Esophagus (tissue), 2 donors: ENCODE data around the gene GPR183. TPM values are rescaled to one million over a fixed set of nuclear protein-coding genes. Genes with fewer than 3 reads are reported as not detected.

ENCODE experiments used
- H3K27ac ChIP-seq, 2 donors: one replicate each; pipeline ENCODE4 v1.5.1; 2013; ENCODE audit warnings: low read depth in 2 of 2, mild to moderate bottlenecking in 2 of 2, inconsistent platforms in 1 of 2, low read length in 1 of 2, moderate library complexity in 1 of 2
- H3K27me3 ChIP-seq, 2 donors: one replicate each; pipeline ENCODE4 v1.6.1; 2013; ENCODE audit warnings: low read length in 2 of 2, control low read depth in 1 of 2, mild to moderate bottlenecking in 1 of 2; ENCODE audit not compliant: insufficient read depth in 2 of 2, control insufficient read depth in 1 of 2
- H3K36me3 ChIP-seq, 2 donors: one replicate each; pipeline ENCODE4 v1.6.1; 2013; ENCODE audit warnings: low read length in 1 of 2; ENCODE audit not compliant: control insufficient read depth in 2 of 2, insufficient read depth in 2 of 2
- H3K4me1 ChIP-seq, 2 donors: one replicate each; pipeline ENCODE4 v1.6.1; 2013; ENCODE audit warnings: low read length in 1 of 2; ENCODE audit not compliant: control insufficient read depth in 2 of 2, insufficient read depth in 2 of 2
- H3K4me3 ChIP-seq, 2 donors: one replicate each; pipeline ENCODE4 v1.5.1; 2013; ENCODE audit warnings: low read length in 2 of 2, mild to moderate bottlenecking in 2 of 2, low read depth in 1 of 2, moderate library complexity in 1 of 2
- H3K9me3 ChIP-seq, 2 donors: one replicate each; pipeline ENCODE4 v1.6.1; 2013; ENCODE audit warnings: mild to moderate bottlenecking in 2 of 2, low read depth in 1 of 2, low read length in 1 of 2, moderate library complexity in 1 of 2; ENCODE audit not compliant: control insufficient read depth in 2 of 2, insufficient read depth in 1 of 2
- WGBS, 2 donors: extraction: QIAGEN DNeasy Blood & Tissue Kit; methylation state at CpG; one replicate each; pipeline ENCODE4 v1.1.7; 2013; 5-methylcytosine and 5-hydroxymethylcytosine counted together
- polyA plus RNA-seq, 2 donors: library from polyadenylated mRNA; stranded (reverse); fragments of 200-250 nt; gene quantifications; one replicate each; pipeline ENCODE4 v1.2.3, GENCODE V29; 2013
- donor health status: healthy with polysubstance abuse.
- donor health status: Bipolar disorder and iron deficiency.

Gene GPR183
- polyA plus RNA-seq, 2 donors, result 1.5 to 2.2 TPM

DNA sequence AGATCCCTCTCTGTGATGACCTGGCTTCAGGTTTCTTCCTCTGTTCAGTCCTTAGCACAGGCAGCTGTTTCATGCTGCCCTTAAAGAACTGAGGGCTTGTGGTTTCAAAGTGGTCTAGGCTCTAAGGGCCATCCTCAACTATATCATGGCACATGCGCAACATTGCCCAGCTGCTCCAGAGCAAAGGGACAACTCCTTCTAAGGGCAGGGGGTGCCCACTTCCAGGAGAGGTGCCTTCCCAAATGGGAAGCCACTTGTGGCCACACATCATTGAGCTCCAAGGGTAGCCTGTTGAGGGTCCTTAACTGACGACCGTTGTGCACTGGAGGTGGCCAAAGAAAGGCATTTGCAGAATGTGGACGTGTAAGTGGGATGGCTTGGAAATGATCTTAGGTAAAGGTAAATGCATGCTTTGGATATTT is 7.3 kb downstream of the GPR183 start:
- WGBS, 2 donors, result 87 to 89% methylated on average over 4 of the region's 4 CpGs
- Histone ChIP-seq H3K9me3 (peaks cover 0 to 4% of the 10 kb centered on the region in 2 donors), H3K36me3 (peaks cover 5 to 6% of the 10 kb centered on the region in 2 donors), H3K27ac (peak overlapping the region in 1 of 2 donors; percentile 42), H3K27me3 (no peaks in the 10 kb centered on the region), H3K4me3 (no peak overlapping the region), H3K4me1 (no peaks in the 10 kb centered on the region)

DNA sequence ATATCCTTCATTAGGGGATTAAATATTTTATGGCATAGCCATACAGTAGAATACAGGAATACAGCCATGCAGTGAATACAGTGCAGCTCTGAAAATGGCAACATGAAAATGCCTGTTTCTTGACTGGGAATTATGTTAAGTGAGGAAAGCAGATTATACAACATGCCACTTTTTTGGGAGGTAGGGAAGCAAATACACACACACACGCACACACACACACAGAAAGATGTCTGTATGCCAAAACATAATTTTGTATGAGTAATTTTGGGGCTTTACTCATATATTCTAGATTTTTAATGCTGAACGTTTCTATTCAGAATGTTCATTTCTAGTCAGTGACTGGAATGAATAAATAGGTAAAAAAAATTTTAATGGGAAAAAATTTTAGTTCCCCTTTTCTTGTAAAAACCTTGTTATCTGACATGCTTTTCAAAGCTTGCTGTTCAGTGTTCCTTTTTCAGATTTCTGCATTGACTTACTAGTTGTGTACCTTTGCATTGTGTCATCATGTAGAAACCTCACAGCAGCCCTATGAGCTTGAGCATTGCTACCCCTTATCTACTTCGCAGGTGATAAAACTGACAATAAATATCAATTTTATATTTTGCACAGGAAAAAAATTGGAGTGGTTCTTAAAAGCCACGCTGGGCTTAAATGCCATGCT is 7.8 kb downstream of the GPR183 start:
- Histone ChIP-seq H3K4me1 (no peaks in the 10 kb centered on the region), H3K36me3 (peaks cover 5 to 6% of the 10 kb centered on the region in 2 donors), H3K4me3 (no peak overlapping the region), H3K27ac (no peak overlapping the region), H3K27me3 (no peaks in the 10 kb centered on the region), H3K9me3 (peaks cover 0 to 4% of the 10 kb centered on the region in 2 donors)
- 85 to 87% methylated on average over 4 of the region's 4 CpGs for WGBS, 2 donors

DNA sequence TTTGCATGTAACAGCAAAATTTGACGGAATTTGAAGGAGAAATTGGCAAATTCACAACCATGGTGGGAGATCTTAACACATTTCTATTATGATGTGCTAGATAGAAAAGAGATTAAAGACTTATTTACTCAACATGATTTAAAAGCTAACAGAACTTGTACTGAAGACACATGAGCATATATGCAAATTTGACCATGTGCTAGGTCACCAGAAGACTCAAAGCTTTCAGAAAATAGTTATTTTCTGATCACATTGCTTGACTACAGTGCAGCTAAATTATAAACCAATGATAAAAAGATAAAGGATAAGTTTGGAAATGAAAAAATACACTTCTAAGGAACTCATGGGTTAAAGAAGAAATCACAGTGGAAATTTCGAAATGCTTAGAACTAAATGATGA is 9.1 kb downstream of the GPR183 start:
- Histone ChIP-seq H3K9me3 (no peaks in the 10 kb centered on the region), H3K27me3 (no peaks in the 10 kb centered on the region), H3K36me3 (peaks cover 0 to 3% of the 10 kb centered on the region in 2 donors), H3K27ac (no peak overlapping the region), H3K4me3 (no peak overlapping the region), H3K4me1 (no peaks in the 10 kb centered on the region)
- WGBS, 2 donors, result 87 to 91% methylated on average over 2 of the region's 2 CpGs

DNA sequence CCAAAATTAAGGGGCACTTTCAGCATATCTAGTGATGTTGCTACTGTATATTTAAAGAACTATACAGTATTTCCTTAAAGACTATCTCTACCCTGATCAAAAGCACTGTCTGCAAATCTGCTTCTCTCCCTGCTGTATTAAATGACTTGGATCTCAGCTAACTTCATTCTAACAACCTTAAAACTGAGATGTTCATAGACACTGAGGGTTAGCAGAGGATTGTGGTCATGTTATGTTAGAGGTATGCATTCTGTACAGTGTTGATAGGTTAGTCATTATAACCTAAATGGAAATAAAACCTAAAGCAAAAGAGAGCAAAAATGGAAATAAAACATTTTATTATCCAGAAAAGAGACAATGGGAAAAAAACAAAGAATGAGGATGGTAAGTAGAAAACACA is 9.9 kb downstream of the GPR183 start:
- H3K4me1 ChIP-seq, result no peaks in the 10 kb centered on the region

DNA sequence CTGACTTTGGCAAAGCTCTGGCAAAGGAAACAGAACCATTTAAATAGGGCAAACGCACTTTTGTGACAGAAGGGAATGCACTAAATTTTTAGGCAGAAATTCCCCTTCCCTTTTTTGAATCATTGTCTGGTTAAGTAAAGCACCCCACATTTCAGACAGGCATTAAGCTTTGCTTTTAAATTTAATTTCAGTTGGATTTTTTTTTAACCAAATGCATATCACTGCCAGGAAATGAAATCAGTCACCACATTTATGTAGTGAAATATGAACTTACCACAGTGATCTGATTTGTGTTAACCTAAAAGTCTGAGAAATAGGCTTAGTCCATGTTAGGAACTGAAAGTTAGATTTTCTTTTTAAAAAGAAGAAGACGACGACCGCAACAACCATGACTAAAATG is 10.8 kb downstream of the GPR183 start:
- H3K9me3 ChIP-seq, result no peaks in the 10 kb centered on the region
- no peaks in the 10 kb centered on the region for H3K27me3 ChIP-seq
- H3K4me1 ChIP-seq, result no peaks in the 10 kb centered on the region
- no peak overlapping the region for H3K4me3 ChIP-seq
- H3K27ac ChIP-seq, result no peak overlapping the region
- WGBS, 2 donors, result 77 to 85% methylated on average over 4 of the region's 4 CpGs
- H3K36me3 ChIP-seq, result peaks cover 0 to 3% of the 10 kb centered on the region in 2 donors

More for the DNA sequence above, 9.9 kb downstream of the GPR183 start:
- Histone ChIP-seq H3K27me3 (no peaks in the 10 kb centered on the region), H3K27ac (no peak overlapping the region), H3K4me3 (no peak overlapping the region), H3K36me3 (peaks cover 0 to 3% of the 10 kb centered on the region in 2 donors), H3K9me3 (no peaks in the 10 kb centered on the region)

DNA sequence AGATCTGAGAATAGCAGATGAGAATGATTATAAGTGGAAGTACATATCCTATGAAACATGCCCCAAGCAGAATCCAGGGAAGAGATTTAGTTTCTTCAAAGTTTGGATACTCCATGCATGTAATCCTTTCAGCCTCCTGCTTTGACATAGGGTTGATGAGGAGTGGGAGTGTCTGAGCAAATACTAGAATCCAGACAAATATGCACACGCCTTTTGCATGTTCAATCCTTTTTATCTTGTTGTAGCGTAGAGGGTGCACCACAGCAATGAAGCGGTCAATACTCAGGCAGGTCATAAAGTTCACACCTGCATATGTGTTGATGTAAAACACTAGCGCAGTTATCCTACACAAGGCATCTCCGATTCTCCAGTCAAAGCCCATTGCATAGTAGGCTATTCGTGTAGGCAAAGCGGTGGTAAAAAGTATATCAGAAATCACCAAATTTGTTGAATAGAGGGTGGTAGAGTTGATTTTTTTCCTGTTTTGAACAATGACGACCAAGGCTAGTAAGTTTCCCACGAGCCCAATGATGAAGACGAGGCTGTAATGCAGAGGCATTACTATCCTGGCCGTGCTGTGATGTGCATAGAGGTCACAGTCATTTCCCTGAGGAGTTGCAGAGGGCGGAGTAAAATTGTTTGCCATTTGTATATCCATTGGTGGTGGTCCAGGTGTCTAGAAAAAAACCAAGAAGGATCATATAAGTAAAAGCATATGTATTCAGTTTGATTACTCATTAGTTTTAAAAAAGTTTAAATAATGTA is 11.5 kb downstream of the GPR183 start:
- Histone ChIP-seq H3K4me3 (no peak overlapping the region), H3K9me3 (no peaks in the 10 kb centered on the region), H3K27ac (no peak overlapping the region), H3K36me3 (peaks cover 0 to 3% of the 10 kb centered on the region in 2 donors), H3K27me3 (no peaks in the 10 kb centered on the region), H3K4me1 (no peaks in the 10 kb centered on the region)
- 88 to 89% methylated on average over 12 of the region's 12 CpGs for WGBS, 2 donors

DNA sequence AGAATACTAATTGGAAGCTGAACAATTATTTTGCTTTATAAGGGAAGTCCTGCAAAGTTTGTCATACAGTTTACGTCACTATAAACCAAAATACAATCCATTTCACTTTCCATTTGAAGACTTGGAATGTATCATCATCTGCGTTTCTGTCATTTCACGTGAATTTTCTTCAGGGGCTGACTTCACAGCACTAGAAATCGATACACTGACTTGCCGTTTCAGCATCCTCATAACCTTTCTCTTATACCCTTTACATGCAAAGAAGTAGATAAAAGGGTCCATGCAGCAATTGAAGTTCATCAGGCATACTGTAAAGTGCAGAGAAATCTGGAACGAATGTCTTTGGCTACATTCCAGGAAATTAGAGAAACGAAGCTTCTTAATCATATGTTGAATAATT is 12.2 kb downstream of the GPR183 start:
- H3K9me3 ChIP-seq, result no peaks in the 10 kb centered on the region
- 66 to 71% methylated on average over 7 of the region's 7 CpGs for WGBS, 2 donors

DNA sequence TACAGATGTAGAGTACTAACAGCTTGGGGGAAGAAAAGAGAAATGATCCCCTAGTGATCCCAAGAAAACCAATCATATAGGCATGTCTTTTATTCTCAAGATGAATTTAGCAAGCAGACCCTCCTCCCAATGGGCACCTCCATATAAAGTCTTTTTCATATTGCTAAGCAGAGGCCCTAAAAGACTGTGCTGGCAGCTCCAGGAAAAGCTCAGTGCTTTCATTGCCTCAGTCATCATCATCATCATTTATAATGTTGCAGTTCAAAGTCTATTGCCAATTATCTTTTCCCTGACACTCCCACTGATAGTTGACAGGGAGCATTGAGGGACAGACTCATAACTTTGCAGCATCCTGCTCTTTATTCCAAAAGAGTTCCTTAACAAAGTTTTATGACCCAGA is 13.0 kb downstream of the GPR183 start:
- Histone ChIP-seq H3K27me3 (no peaks in the 10 kb centered on the region), H3K9me3 (no peaks in the 10 kb centered on the region), H3K36me3 (peaks cover 0 to 3% of the 10 kb centered on the region in 2 donors), H3K4me1 (no peaks in the 10 kb centered on the region), H3K27ac (no peak overlapping the region), H3K4me3 (no peak overlapping the region)

More for the DNA sequence above, 12.2 kb downstream of the GPR183 start:
- H3K27ac ChIP-seq, result no peak overlapping the region
- H3K4me1 ChIP-seq, result no peaks in the 10 kb centered on the region
- H3K36me3 ChIP-seq, result peaks cover 0 to 3% of the 10 kb centered on the region in 2 donors
- H3K27me3 ChIP-seq, result no peaks in the 10 kb centered on the region
- no peak overlapping the region for H3K4me3 ChIP-seq

DNA sequence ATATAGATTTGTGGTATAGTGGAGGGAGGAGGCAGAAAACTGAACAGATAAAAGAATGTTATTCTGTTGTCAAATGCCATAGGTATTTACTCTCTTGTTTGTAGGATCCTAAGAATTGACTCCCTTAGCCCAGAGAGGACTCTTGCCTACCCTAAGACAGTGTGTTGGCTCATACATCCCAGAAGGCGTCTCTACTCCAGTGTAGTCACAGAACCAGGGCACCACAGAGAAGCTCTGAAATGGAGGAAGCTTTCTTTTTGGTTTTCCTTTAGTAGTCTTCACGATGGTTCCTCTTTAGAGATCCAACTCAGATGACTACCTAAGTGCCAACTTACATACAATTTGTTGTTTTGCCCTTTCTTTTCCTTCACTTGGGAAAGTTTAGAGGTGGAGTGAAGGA is 14.0 kb downstream of the GPR183 start:
- Histone ChIP-seq H3K9me3 (no peaks in the 10 kb centered on the region), H3K27ac (no peak overlapping the region), H3K4me1 (no peaks in the 10 kb centered on the region), H3K27me3 (no peaks in the 10 kb centered on the region), H3K4me3 (no peak overlapping the region), H3K36me3 (peaks cover 0 to 3% of the 10 kb centered on the region in 2 donors)
- WGBS, 2 donors, result 88 to 91% methylated on average over 2 of the region's 2 CpGs

DNA sequence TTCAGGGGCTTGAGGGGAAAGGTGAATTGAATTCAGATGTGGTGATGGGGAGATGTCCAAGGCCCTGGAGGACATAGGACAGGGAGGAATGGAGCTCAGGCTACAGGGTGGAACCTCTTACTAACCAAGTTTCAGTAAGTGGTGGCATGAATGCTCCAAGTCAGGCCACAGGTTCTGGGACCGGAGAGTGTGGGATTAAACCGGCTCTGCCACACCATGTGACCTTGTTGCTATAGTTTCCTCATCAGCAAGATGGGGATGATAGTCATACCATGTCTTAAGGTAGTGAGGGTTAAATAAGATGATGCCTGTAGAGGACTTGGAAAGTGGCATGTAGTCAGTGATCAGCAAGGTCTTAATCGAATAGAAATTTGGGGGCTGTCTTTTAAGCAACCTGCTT is 16.3 kb downstream of the GPR183 start:
- H3K27me3 ChIP-seq, result no peaks in the 10 kb centered on the region
- H3K27ac ChIP-seq, result peak overlapping the region; percentile 62 to 63
- no peak overlapping the region for H3K4me3 ChIP-seq
- H3K9me3 ChIP-seq, result no peaks in the 10 kb centered on the region
- no peaks in the 10 kb centered on the region for H3K4me1 ChIP-seq
- 68% methylated on average over 3 of the region's 3 CpGs for WGBS, 2 donors
- peaks cover 0 to 3% of the 10 kb centered on the region in 2 donors for H3K36me3 ChIP-seq
